ENCODE results near the gene AP1M1.

DNA sequence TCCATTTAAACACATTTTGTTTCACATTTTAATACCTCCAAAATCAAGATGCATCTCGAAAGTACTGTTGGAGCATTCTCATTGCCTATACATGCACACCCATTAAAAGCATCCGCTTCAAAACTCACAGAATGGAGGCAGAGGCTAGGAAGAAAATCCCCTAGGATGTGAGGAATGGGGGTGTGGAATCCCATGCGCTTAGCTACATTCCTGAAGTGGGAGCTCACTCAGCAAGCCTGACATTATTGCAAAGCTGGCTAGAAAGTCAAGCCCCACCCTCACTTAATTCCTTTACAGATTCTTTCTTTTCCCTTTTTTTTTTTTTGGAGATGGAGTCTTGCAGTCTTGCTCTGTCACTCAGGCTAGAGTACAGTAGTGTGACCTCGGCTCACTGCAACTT lies 17.1 kb upstream of the AP1M1 start:
- TF ChIP-seq CTCF (IDR thresholded peaks at IDR 0.05) (no peak), POLR2A (IDR thresholded peaks at IDR 0.05) (no peak)

All from thyroid gland (tissue), 4 donors.